Stimulated activated CD4-positive, alpha-beta T cell treated with anti-CD3 and anti-CD28 coated beads, Interleukin-15, amount 100 ng/mL, for 24 hours (primary cell): ENCODE measurements around the gene SLC22A13.
"Not testable (repeated sequence)": the region's sequence is repeated elsewhere in the genome, so short reads cannot be mapped to it uniquely, and the experiment has no call there.

Source experiments
- DNase-seq: peaks from one replicate; pipeline ENCODE4 v3.0.0-alpha.2; 2020

The SLC22A13 gene

DNA sequence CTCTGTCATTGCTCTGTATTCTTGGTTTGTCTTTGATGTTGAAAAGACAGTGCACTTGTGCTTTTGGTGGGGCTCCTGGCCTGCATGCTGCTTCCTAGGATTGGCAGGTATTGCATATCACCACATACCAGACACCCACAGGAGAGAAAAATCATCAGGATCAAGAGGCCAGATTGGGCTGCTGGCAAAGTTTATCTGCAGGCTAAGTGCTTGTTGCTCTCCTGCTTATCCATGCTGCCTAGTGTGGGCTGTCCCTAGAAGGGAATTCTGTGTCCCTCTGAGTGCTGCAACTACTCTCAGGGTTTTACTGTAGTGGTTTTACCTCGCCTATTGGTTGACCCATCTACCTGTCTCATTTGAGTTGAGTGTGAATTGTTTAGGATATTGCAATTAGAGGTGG is 833 bp upstream of the SLC22A13 start:
- no peak for DNase-seq

GRCh38 chr3:38266810-38267209 is 1.2 kb downstream of the SLC22A13 start:
- no peak for DNase-seq

DNA sequence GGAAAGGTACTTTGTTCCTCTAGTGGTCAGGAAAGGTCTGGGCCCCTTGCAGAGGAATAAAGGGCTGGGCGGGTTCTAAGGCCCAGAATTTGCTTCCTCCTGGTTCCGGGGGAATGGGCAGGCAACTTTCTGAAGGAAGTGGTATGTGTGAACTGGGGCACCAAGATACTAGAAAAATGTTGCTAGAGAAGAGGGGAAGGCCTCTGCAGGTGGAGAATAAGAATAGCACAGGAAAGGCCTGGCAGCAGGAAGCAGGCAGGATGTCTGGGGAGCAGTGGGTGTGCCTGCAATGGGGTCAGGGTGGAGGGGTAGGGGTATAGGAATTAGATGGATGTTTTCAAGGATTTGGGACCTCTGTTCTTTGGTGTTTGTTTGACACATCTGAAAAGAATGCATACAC is 2.0 kb downstream of the SLC22A13 start:
- DNase-seq = no peak

DNA sequence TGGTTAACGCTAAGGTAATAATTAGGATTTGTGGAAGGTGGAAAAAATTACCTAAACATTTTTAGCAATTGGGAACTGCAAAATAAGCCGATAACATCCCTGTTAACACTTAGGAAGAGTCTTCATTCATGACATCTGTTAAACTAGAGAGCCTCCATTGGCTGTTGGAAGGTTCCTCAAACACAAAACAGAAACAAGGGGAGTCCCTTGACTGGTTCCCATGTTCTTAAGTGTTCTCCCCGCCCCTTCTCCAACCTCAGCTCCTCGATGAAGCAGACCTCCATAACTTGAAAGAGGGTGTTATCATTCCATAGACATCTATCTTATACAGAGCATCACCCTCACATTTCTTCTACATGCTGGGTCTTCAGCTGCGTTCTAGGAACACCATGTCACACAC is 2.5 kb downstream of the SLC22A13 start:
- no peak for DNase-seq

DNA sequence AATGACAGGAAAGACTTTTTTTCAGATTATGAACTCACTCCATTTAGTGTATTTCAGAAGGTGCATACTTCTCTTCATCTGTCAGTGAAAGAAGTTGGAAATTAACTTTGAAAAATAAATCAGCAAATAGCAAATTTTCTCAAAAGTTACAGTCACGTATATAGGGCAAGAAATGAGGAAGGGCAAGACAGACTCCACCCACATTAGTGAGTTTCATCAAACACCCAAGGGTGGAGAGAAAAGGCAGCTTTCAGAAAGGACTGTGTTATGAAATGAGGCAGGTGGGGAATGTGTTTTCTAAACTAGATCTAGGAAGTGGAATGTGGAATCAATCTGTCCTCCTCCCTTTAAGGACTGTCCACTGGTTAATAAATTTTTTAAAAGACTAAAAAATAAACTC is 2.9 kb downstream of the SLC22A13 start:
- no peak for DNase-seq

- DNase-seq = no peak
These were observed 5.0 kb downstream of the SLC22A13 start for GRCh38 chr3:38270606-38271005.

- DNase-seq = no peak
These were observed 5.9 kb downstream of the SLC22A13 start for GRCh38 chr3:38271553-38271952.

- no peak for DNase-seq
These were observed 9.4 kb downstream of the SLC22A13 start for GRCh38 chr3:38274864-38275649.

- no peak for DNase-seq
These were observed 10.0 kb downstream of the SLC22A13 start for GRCh38 chr3:38275658-38276057.

GRCh38 chr3:38276081-38276916 is 10.7 kb downstream of the SLC22A13 start:
- no peak for DNase-seq

DNA sequence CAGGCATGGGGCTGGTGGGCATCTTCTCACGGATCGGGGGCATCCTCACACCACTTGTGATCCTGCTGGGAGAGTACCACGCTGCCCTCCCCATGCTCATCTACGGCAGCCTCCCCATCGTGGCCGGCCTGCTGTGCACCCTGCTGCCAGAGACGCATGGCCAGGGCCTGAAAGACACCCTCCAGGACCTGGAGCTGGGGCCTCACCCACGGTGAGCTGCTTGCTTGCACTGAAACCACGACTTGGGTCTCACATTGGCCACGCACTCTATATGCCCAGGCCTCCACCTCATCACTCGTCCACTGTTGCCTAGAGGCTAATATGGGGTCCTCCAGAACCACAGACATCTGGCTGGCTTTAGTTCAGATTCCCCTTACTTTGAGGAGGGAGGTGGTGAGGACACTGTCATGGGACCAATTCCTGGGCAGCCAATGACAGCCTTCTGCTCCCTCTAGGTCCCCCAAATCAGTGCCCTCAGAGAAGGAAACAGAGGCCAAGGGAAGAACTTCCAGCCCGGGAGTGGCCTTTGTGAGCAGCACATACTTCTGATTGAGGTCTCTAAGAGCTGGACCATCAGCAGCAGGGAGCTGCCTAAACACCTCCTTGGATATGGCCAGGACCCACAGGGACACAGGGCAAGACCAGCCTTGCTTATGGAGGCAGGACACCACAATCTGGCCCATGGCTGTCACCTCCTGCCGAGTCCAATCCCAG is 11.5 kb downstream of the SLC22A13 start:
- DNase-seq = no peak

DNA sequence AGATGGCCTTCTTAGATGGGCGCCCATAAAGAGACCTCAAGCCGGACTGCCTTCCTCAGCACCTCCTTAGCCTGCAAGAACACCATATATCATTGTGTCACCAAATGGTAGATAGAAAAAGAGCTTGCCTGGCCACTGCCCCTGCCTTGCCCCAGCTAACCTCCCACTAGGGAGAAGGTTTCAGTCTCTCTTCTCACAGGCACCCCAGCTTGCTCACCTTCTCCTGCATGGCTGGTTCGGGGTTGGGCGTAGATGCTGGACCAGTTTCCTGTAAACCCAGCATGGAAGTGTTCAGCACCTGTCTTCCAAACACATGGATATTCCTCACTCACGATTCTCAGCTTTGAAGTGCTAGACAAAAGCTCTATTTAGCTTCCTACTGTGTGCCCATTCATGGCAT is 13.2 kb downstream of the SLC22A13 start:
- no peak for DNase-seq

GRCh38 chr3:38281895-38282686 is 16.5 kb downstream of the SLC22A13 start, which contains the start of gene SLC22A14:
Gene SLC22A14, plus strand, starts transcription at chr3:38282294. Its CDS starts 23,733 bp downstream, at chr3:38306027.
- DNase-seq = no peak

DNA sequence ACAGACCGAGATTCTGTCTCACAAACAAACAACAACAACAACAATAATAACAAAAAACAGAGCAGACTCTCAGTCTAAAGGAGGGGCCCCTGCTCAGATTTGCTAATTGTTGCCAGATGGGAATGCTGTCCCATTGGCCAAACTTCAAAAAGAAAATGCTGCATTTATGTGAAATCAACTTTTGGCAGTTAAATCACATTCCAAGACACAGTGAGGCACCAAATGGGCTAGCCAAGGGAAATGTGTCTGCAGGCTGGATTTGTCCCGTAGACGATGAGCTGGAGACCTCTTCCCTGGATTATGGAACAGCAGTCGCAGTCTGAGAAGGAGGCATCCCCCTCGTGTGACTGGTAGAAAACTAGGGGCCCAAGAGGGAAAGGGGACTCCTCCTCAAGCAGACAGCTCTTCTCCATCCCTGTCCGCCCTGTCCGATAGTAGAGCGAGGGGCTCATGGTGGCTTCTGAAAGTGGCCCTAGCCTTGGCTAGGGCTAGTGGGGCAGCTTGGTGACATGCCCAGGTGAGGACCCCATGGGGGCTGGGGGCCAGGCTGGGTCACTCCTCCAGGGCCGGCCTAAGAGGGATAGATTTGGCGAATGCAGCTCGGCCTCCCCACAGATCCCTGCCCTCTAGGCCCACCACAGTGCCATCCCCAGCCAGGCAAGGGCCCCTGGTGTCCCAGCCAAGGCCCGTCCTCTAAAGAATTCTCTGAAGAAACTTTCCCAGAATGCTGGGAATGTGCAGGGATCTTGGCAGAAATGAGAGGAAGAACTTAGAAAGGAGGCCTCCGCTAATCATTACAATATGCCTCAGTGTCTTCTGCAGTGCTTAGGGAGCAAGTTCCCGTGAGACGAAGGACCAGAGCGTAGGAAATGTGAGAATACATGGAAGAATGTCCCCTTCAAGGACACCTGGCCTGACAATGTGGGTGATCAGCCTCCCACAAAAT is 18.5 kb downstream of the SLC22A13 start:
- DNase-seq = no peak

DNA sequence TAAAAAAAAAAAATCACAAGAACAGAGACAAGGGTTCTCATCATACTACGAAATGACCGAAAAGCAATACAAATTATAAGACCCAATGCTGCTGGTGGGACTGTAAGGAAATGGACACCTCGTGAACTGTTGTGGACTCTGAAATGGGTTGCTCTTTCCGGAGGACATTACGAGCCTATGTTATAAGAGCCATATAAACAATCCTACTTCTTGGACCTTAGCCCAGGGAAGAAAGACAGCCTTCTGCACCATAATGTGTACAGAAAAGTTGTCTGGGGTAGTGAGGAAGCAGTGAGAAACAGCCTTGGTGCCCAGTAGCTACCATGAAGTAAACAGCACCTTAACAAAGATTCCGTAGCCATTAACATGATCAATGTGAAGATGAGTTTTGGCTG is 19.1 kb downstream of the SLC22A13 start:
- DNase-seq = no peak

- DNase-seq = not testable (repeated sequence)
These were observed 23.9 kb downstream of the SLC22A13 start for GRCh38 chr3:38289286-38290217.

GRCh38 chr3:38297053-38297452 is 31.4 kb downstream of the SLC22A13 start:
- not testable (repeated sequence) for DNase-seq

DNA sequence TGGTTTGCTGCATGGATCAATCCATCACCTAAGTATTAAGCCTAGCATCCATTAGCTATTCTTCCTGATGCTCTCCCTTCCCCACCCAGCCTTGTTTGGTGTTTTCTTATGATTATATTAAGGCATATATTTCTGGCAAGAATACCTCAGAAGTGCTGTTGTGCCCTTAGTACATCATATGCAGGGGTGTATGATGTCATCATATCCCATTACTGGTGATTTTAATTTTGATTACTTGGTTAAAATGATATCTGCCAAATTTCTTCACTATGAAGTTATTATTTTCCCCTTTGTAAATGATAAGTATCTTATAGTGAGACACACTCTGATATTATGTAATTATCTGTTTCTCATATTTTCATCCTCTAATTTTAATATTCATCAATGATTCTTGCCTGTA is 31.9 kb downstream of the SLC22A13 start:
- no peak for DNase-seq

DNA sequence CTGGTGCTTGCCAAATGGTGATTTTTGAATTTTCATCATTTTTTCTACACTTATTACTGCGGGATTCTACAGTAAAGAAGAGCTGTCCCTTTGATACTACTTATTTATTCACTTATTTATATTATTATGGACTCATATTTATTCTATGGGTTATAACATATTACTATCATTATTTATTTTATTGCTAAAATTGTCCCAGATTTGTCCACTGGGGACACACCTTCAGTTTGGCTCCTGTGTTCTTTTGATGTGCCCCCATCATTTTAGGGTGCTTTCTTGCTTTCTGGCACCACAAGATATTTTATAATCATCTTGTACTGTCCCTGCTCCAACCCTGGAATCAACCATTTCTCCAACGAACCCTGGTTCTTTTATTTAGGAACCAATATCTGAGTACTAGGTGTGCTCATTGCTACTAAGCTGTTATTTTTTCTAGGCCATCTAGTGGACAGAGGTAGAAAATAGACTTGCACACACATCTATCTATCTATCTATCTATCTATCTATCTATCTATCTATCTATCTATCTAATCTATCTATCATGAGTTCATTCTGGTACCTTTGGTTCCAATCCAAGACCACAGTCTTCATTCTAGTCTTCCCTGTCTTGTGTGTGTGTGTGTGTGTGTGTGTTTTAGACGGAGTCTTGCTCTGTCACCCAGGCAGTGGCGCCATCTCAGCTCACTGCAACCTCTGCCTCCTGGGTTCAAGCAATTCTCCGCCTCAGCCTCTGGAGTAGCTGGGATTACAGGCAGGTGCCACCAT is 32.5 kb downstream of the SLC22A13 start:
- no peak for DNase-seq
